H9 (cell line): Measurements from ENCODE around the gene NPS. TPM values are rescaled to one million over a fixed set of nuclear protein-coding genes. Genes with fewer than 3 reads are reported as not detected.

ENCODE experiments used
- DNase-seq: peaks from one replicate; pipeline ENCODE4 v3.0.0-alpha.2; 2017
- H2AFZ ChIP-seq: one replicate; pipeline ENCODE4 v1.6.1; 2013; ENCODE audit warnings: mild to moderate bottlenecking, low read length, control low read depth, moderate library complexity
- H2AK5ac ChIP-seq: 2 replicates; pipeline ENCODE4 v1.6.1; 2013; ENCODE audit warnings: low read length, control low read depth, mixed read lengths; ENCODE audit not compliant: insufficient read length
- H2BK120ac ChIP-seq: one replicate; pipeline ENCODE4 v1.6.1; 2013; ENCODE audit warnings: low read depth, mild to moderate bottlenecking, low read length, control low read depth, inconsistent platforms; ENCODE audit not compliant: poor library complexity, severe bottlenecking
- H2BK12ac ChIP-seq: 2 replicates; pipeline ENCODE4 v1.6.1; 2013; ENCODE audit warnings: low read length, control low read depth, mixed read lengths, low read depth; ENCODE audit not compliant: insufficient read length
- H2BK15ac ChIP-seq: 2 replicates; pipeline ENCODE4 v1.6.1; 2013; ENCODE audit warnings: low read depth, low read length, control low read depth
- H2BK20ac ChIP-seq: one replicate; pipeline ENCODE4 v1.6.1; 2013; ENCODE audit warnings: low read depth, mild to moderate bottlenecking, low read length, control low read depth, inconsistent platforms; ENCODE audit not compliant: poor library complexity, severe bottlenecking
- H2BK5ac ChIP-seq: 2 replicates; pipeline ENCODE4 v1.6.1; 2013; ENCODE audit warnings: low read length, control low read depth, mixed read lengths; ENCODE audit not compliant: insufficient read length
- H3K14ac ChIP-seq: 2 replicates; pipeline ENCODE4 v1.6.1; 2013; ENCODE audit warnings: low read length, control low read depth; ENCODE audit not compliant: insufficient read depth
- H3K18ac ChIP-seq: 2 replicates; pipeline ENCODE4 v1.6.1; 2013; ENCODE audit warnings: low read depth, mild to moderate bottlenecking, mixed read lengths, low read length, control low read depth; ENCODE audit not compliant: insufficient read length
- H3K23ac ChIP-seq: 2 replicates; pipeline ENCODE4 v1.6.1; 2013; ENCODE audit warnings: low read length, control low read depth, mixed read lengths, low read depth; ENCODE audit not compliant: insufficient read length
- H3K23me2 ChIP-seq: 2 replicates; pipeline ENCODE4 v1.6.1; 2013; ENCODE audit warnings: low read depth, mild to moderate bottlenecking, mixed read lengths, low read length, control low read depth; ENCODE audit not compliant: insufficient read length, poor library complexity, severe bottlenecking
- H3K27ac ChIP-seq: 2 replicates; pipeline ENCODE4 v1.5.1; 2013; ENCODE audit warnings: low read length, control low read depth, mixed read lengths, low read depth; ENCODE audit not compliant: insufficient read length
- H3K27me3 ChIP-seq: 2 replicates; pipeline ENCODE4 v1.6.1; 2013; ENCODE audit warnings: low read length, control low read depth, inconsistent platforms; ENCODE audit not compliant: insufficient read depth
- H3K4ac ChIP-seq: 2 replicates; pipeline ENCODE4 v1.6.1; 2013; ENCODE audit warnings: low read depth, mild to moderate bottlenecking, control low read depth, inconsistent platforms, low read length, moderate library complexity
- H3K4me1 ChIP-seq: 2 replicates; pipeline ENCODE4 v1.6.1; 2013; ENCODE audit warnings: low read length, control low read depth, inconsistent platforms; ENCODE audit not compliant: insufficient read depth
- H3K4me2 ChIP-seq: 2 replicates; pipeline ENCODE4 v1.6.1; 2013; ENCODE audit warnings: low read length, control low read depth, mixed read lengths; ENCODE audit not compliant: insufficient read length, insufficient read depth
- H3K56ac ChIP-seq: 2 replicates; pipeline ENCODE4 v1.6.1; 2013; ENCODE audit warnings: low read depth, mild to moderate bottlenecking, mixed read lengths, low read length, control low read depth; ENCODE audit not compliant: insufficient read length
- H3K79me1 ChIP-seq: 2 replicates; pipeline ENCODE4 v1.6.1; 2013; ENCODE audit warnings: low read depth, mild to moderate bottlenecking, moderate library complexity, low read length, control low read depth, inconsistent platforms; ENCODE audit not compliant: insufficient read depth, poor library complexity, severe bottlenecking
- H3K79me2 ChIP-seq: 2 replicates; pipeline ENCODE4 v1.6.1; 2013; ENCODE audit warnings: low read length, control low read depth, inconsistent platforms; ENCODE audit not compliant: insufficient read depth
- H3K9ac ChIP-seq: 2 replicates; pipeline ENCODE4 v1.6.1; 2013; ENCODE audit warnings: low read length, control low read depth, mixed read lengths; ENCODE audit not compliant: insufficient read length; ENCODE audit errors: extremely low read depth
- H3K9me3 ChIP-seq: one replicate; pipeline ENCODE4 v1.6.1; 2013; ENCODE audit warnings: low read depth, low read length, inconsistent platforms; ENCODE audit not compliant: control insufficient read depth
- H3T11ph ChIP-seq: one replicate; pipeline ENCODE4 v1.6.1; 2013; ENCODE audit warnings: mild to moderate bottlenecking, low read length, control low read depth, inconsistent platforms
- H4K20me1 ChIP-seq: one replicate; pipeline ENCODE4 v1.6.1; 2013; ENCODE audit not compliant: control insufficient read depth, insufficient read length, insufficient read depth
- H4K5ac ChIP-seq: 2 replicates; pipeline ENCODE4 v1.6.1; 2013; ENCODE audit warnings: low read depth, mild to moderate bottlenecking, mixed read lengths, low read length, control low read depth; ENCODE audit not compliant: insufficient read length
- H4K8ac ChIP-seq: replicated peaks from 2 replicates; pipeline ENCODE4 v1.6.1; 2013; ENCODE audit warnings: low read length, control low read depth, mixed read lengths, low read depth; ENCODE audit not compliant: insufficient read length
- H4K91ac ChIP-seq: 2 replicates; pipeline ENCODE4 v1.6.1; 2013; ENCODE audit warnings: low read depth, mild to moderate bottlenecking, moderate library complexity, mixed read lengths, low read length, control low read depth; ENCODE audit not compliant: insufficient read length
- H3K27ac Mint-ChIP-seq, 3 experiments: 2 replicates in 2 of 3; 3 replicates in 1 of 3; pipeline ENCODE4 v1.8.0; 2020 to 2021; ENCODE audit warnings: mixed read lengths in 3 of 3, mild to moderate bottlenecking in 1 of 3, moderate library complexity in 1 of 3
- H3K27me3 Mint-ChIP-seq: 2 replicates; pipeline ENCODE4 v1.8.0; 2021; ENCODE audit warnings: low read depth, mild to moderate bottlenecking, moderate library complexity, mixed read lengths
- H3K36me3 Mint-ChIP-seq, 3 experiments: 2 replicates in 2 of 3; 3 replicates in 1 of 3; pipeline ENCODE4 v1.8.0; 2020 to 2021; ENCODE audit warnings: low read depth in 3 of 3, mixed read lengths in 3 of 3; ENCODE audit not compliant: insufficient read depth in 1 of 3
- H3K4me1 Mint-ChIP-seq, 2 experiments: 2 replicates each; pipeline ENCODE4 v1.8.0; 2020; ENCODE audit warnings: mixed read lengths in 2 of 2
- H3K4me3 Mint-ChIP-seq, 2 experiments: 2 replicates in 1 of 2; 3 replicates in 1 of 2; pipeline ENCODE4 v1.8.0; 2020 to 2021; ENCODE audit warnings: mild to moderate bottlenecking in 2 of 2, mixed read lengths in 2 of 2, moderate library complexity in 1 of 2
- H3K9me3 Mint-ChIP-seq, 2 experiments: 2 replicates in 1 of 2; 3 replicates in 1 of 2; pipeline ENCODE4 v1.8.0; 2020; ENCODE audit warnings: mild to moderate bottlenecking in 2 of 2, mixed read lengths in 2 of 2, moderate library complexity in 1 of 2
- WGBS: extraction: QIAGEN DNeasy Blood & Tissue Kit; methylation state at CpG from one replicate; pipeline ENCODE4 v1.1.7; 2013; ENCODE audit warnings: missing lambda C conversion rate, low lambda C conversion rate, mixed read lengths; ENCODE audit not compliant: insufficient read length; ENCODE audit errors: extremely low coverage; 5-methylcytosine and 5-hydroxymethylcytosine counted together
- total RNA-seq: library from RNA; stranded (reverse); gene quantifications from 2 replicates; pipeline ENCODE4 v1.2.1, GENCODE V29; 2021
- TF ChIP-seq, protein P1 (sequence below): fragments of 200-600 bp; sonication (generic); conservative IDR thresholded peaks from 3 replicates; pipeline ENCODE4 v1.8.0; 2021; ENCODE audit warnings: antibody characterized with exemption, mild to moderate bottlenecking

NPS gene
- total RNA-seq, 1 experiment from 2014 or later = not detected

DNA sequence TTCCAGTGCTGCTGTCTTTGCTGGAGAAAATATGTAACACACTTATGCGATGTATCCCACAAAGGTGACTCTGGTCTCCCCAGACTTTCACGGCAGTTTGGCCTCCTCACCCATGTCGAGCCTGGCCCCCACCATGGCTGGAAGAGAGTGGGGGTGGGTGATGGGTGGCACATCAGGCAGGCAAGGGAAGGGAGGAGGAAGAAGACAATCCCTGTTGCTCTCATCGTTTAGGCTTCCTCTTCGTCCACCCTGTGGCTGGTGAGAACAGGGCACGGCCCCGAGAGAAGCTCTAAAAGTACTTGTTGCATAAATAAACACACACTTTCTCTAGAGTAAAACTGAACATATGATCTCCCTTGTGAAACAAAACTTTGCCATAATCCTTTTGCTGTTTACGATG lies 11.2 kb upstream of the NPS start:
- Mint-ChIP-seq H3K27ac (no peak overlapping the region), H3K27me3 (no peaks in the 10 kb centered on the region; the same call in 1 of the 2 replicates), H3K4me1 (no peaks in the 10 kb centered on the region), H3K9me3 (peaks cover 3 to 4% of the 10 kb centered on the region in 2 experiments; a peak in 3 of 5 replicates), H3K4me3 (no peak overlapping the region), H3K36me3 (0 out of 7 replicates have a peak, but pooled peaks cover 0 to 2% (median 0%) of the 10 kb centered on the region in 3 experiments)
- no peak overlapping the region for H3K14ac ChIP-seq
- no peak overlapping the region for H2AFZ ChIP-seq
- H2BK12ac ChIP-seq = no peak overlapping the region
- no peak overlapping the region for H3K9ac ChIP-seq
- no peak overlapping the region for H2AK5ac ChIP-seq
- no peaks in the 10 kb centered on the region for H4K20me1 ChIP-seq
- no peak overlapping the region for H2BK20ac ChIP-seq
- no peaks in the 10 kb centered on the region for H3K79me2 ChIP-seq
- no peak overlapping the region for H3K27ac ChIP-seq
- H3K27me3 ChIP-seq = no peaks in the 10 kb centered on the region; the same call in 1 of the 2 replicates
- no peak overlapping the region for H4K91ac ChIP-seq
- H3K79me1 ChIP-seq = no peaks in the 10 kb centered on the region
- no peak overlapping the region for H4K8ac ChIP-seq
- DNase-seq = no peak
- no peak overlapping the region for H3K18ac ChIP-seq
- H3K4me2 ChIP-seq = no peak overlapping the region
- TF ChIP-seq, protein P1, sequence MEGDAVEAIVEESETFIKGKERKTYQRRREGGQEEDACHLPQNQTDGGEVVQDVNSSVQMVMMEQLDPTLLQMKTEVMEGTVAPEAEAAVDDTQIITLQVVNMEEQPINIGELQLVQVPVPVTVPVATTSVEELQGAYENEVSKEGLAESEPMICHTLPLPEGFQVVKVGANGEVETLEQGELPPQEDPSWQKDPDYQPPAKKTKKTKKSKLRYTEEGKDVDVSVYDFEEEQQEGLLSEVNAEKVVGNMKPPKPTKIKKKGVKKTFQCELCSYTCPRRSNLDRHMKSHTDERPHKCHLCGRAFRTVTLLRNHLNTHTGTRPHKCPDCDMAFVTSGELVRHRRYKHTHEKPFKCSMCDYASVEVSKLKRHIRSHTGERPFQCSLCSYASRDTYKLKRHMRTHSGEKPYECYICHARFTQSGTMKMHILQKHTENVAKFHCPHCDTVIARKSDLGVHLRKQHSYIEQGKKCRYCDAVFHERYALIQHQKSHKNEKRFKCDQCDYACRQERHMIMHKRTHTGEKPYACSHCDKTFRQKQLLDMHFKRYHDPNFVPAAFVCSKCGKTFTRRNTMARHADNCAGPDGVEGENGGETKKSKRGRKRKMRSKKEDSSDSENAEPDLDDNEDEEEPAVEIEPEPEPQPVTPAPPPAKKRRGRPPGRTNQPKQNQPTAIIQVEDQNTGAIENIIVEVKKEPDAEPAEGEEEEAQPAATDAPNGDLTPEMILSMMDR = no peak
- no peak overlapping the region for H2BK5ac ChIP-seq
- no peak overlapping the region for H3K56ac ChIP-seq
- no peak overlapping the region for H3K4ac ChIP-seq
- no peaks in the 10 kb centered on the region for H3K9me3 ChIP-seq
- no peaks in the 10 kb centered on the region for H3K23me2 ChIP-seq
- no peak overlapping the region for H2BK15ac ChIP-seq
- H4K5ac ChIP-seq = no peak overlapping the region
- no peaks in the 10 kb centered on the region for H3K4me1 ChIP-seq
- H3T11ph ChIP-seq = no peak overlapping the region
- no peak overlapping the region for H3K23ac ChIP-seq
- H2BK120ac ChIP-seq = no peak overlapping the region
- WGBS = no CpG with 5 or more reads among the region's 8 CpGs
